ENCODE measurements around the gene SYNM.

The SYNM gene

GRCh38 chr15:99172171-99172570 is 67.3 kb downstream of the SYNM start:
- DNase-seq: no peak

- DNase-seq: no peak
These were observed 68.1 kb downstream of the SYNM start for GRCh38 chr15:99172989-99173388.

GRCh38 chr15:99174567-99175395 is 69.9 kb downstream of the SYNM start:
- DNase-seq: no peak

- DNase-seq: no peak
These were observed 71.9 kb downstream of the SYNM start for GRCh38 chr15:99176757-99177156.

GRCh38 chr15:99177679-99178078 is 72.8 kb downstream of the SYNM start:
- DNase-seq: no peak

- DNase-seq: no peak
These were observed 75.4 kb downstream of the SYNM start for GRCh38 chr15:99180086-99180963.

GRCh38 chr15:99180964-99181306 is 76.1 kb downstream of the SYNM start:
- DNase-seq: no peak

- no peak for DNase-seq
These were observed 76.7 kb downstream of the SYNM start for GRCh38 chr15:99181545-99181971.

- no peak for DNase-seq
These were observed 77.9 kb downstream of the SYNM start for GRCh38 chr15:99182791-99183190.

Measured in T1000 (cell line).